GM12878 (cell line): ENCODE data around the gene SNCB.

ENCODE experiments used
- CEBPB ChIP-seq, 2 experiments: fragments of 150-350 bp in 1 of 2; IDR thresholded peaks; 2 replicates each; pipeline ENCODE4 v1.6.1; 2012 to 2014; ENCODE audit warnings: low read depth in 2 of 2, low read length in 2 of 2, borderline replicate concordance in 1 of 2, inconsistent platforms in 1 of 2
- CTCF ChIP-seq, 3 experiments: IDR thresholded peaks in 2 of 3; conservative IDR thresholded peaks in 1 of 3; 2 replicates each; pipeline ENCODE4 v1.5.1; 2011; ENCODE audit warnings: low read depth in 3 of 3, low read length in 3 of 3, mild to moderate bottlenecking in 3 of 3, control low read depth in 2 of 3, moderate library complexity in 2 of 3, inconsistent platforms in 1 of 3, mixed read lengths in 1 of 3; ENCODE audit not compliant: control insufficient read depth in 2 of 3, insufficient read depth in 1 of 3; ENCODE audit errors: extremely low read depth in 1 of 3
- EZH2 ChIP-seq: IDR thresholded peaks from 2 replicates; pipeline ENCODE4 v1.6.1; 2012; ENCODE audit warnings: low read depth, mild to moderate bottlenecking, control low read depth, inconsistent platforms, low read length, borderline replicate concordance; ENCODE audit not compliant: control insufficient read depth
- POLR2A ChIP-seq: IDR thresholded peaks from 2 replicates; pipeline ENCODE4 v1.6.1; 2011; ENCODE audit warnings: low read depth, mild to moderate bottlenecking, low read length
- RAD21 ChIP-seq: IDR thresholded peaks from 2 replicates; pipeline ENCODE4 v1.6.1; 2011; ENCODE audit warnings: mild to moderate bottlenecking, low read depth, low read length, moderate library complexity; ENCODE audit not compliant: insufficient read depth
- SUZ12 ChIP-seq: fragments of 200-600 bp; sonication (generic); IDR thresholded peaks from one replicate; pipeline ENCODE4 v1.6.1; 2018; ENCODE audit warnings: antibody characterized with exemption, mild to moderate bottlenecking; ENCODE audit not compliant: unreplicated experiment
- ZNF24 ChIP-seq: fragments of 450-650 bp; IDR thresholded peaks from 2 replicates; pipeline ENCODE4 v1.6.1; 2017; ENCODE audit warnings: antibody characterized with exemption, mild to moderate bottlenecking

- TF ChIP-seq CTCF (IDR thresholded peaks at IDR 0.05 in 2 of 3, conservative IDR thresholded peaks at IDR 0.05 in 1 of 3; ENCODE audit: control insufficient read depth in 2 of 3, extremely low read depth in 1 of 3, insufficient read depth in 1 of 3, low read depth in 3 of 3, low read length in 3 of 3), result no peak
- no peak for TF ChIP-seq EZH2
- no peak for TF ChIP-seq ZNF24
- no peak for TF ChIP-seq POLR2A
- no peak for TF ChIP-seq CEBPB (IDR thresholded peaks at IDR 0.05; ENCODE audit: borderline replicate concordance in 1 of 2, low read depth in 2 of 2, low read length in 2 of 2)
- TF ChIP-seq SUZ12, result no peak
- TF ChIP-seq RAD21, result no peak
Measured at GRCh38 chr5:176631383-176632200, 1.3 kb upstream of the SNCB start.
